Medulla oblongata (tissue), 1 donor: ENCODE measurements around the gene SERINC2.

ENCODE experiments used
- DNase-seq: peaks from one replicate; pipeline ENCODE4 v3.0.0-alpha.2; 2015; ENCODE audit errors: extremely low spot score

The SERINC2 gene

GRCh38 chr1:31434101-31434871 lies 21.3 kb downstream of the SERINC2 start:
- no peak for DNase-seq

GRCh38 chr1:31434979-31435378 lies 22.0 kb downstream of the SERINC2 start:
- no peak for DNase-seq

- no peak for DNase-seq
Measured at GRCh38 chr1:31435471-31436409, 22.7 kb downstream of the SERINC2 start.

- no peak for DNase-seq
Measured at GRCh38 chr1:31436596-31437432, 23.8 kb downstream of the SERINC2 start.

- DNase-seq, result no peak
Measured at GRCh38 chr1:31437433-31438037, 24.5 kb downstream of the SERINC2 start.

GRCh38 chr1:31439276-31439675 lies 26.3 kb downstream of the SERINC2 start:
- DNase-seq, result no peak

- no peak for DNase-seq
Measured at GRCh38 chr1:31441073-31441472, 28.1 kb downstream of the SERINC2 start.

GRCh38 chr1:31441558-31441957 lies 28.5 kb downstream of the SERINC2 start:
- DNase-seq, result no peak

GRCh38 chr1:31441970-31442647 lies 29.1 kb downstream of the SERINC2 start:
- no peak for DNase-seq

- no peak for DNase-seq
Measured at GRCh38 chr1:31442648-31442994, 29.6 kb downstream of the SERINC2 start.

GRCh38 chr1:31443673-31444072 lies 30.7 kb downstream of the SERINC2 start:
- DNase-seq, result no peak

GRCh38 chr1:31444725-31445448 lies 31.9 kb downstream of the SERINC2 start:
- DNase-seq, result no peak

- no peak for DNase-seq
Measured at GRCh38 chr1:31445951-31446350, 32.9 kb downstream of the SERINC2 start.

GRCh38 chr1:31447210-31447609 lies 34.2 kb downstream of the SERINC2 start:
- no peak for DNase-seq

GRCh38 chr1:31453384-31454079 lies 40.5 kb downstream of the SERINC2 start:
- no peak for DNase-seq

GRCh38 chr1:31458287-31458896 lies 45.4 kb downstream of the SERINC2 start:
- DNase-seq, result no peak

- no peak for DNase-seq
Measured at GRCh38 chr1:31460027-31460426, 47.0 kb downstream of the SERINC2 start.

GRCh38 chr1:31467005-31467674 lies 54.1 kb downstream of the SERINC2 start:
- DNase-seq, result no peak
